ENCODE data around the gene DNAH10. TPM values are rescaled to one million over a fixed set of nuclear protein-coding genes. Genes with fewer than 3 reads are reported as not detected.

The DNAH10 gene
- total RNA-seq, 1 donor from 2014 or later: not detected

DNA sequence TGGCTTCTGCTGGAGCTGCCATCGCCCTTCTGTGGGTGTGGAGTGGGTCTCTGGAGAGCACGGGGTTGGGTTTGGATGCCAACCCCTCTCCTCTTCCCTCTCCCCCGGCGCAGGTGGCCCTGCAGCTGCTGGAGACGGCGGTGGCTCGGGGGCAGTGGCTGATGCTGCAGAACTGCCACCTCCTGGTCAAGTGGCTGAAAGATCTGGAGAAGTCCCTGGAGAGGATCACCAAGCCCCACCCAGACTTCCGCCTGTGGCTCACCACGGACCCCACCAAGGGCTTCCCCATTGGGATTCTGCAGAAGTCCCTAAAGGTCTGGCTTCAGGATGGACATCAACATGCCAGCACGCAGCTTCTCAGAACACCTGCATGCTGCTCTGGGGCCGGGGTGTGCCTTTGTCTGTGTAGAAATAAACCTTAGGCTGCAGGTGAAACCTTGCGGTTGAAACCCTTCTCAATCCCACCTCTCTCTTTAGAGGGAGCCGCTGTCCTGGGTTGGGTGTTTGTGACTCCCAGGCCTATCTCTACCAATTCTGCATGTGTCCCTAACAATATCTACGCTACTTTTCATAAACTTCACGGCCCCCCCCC lies 166.3 kb downstream of the DNAH10 start:
- Histone ChIP-seq H3K27me3 (ENCODE audit: low read depth) (peaks cover 36% of the 10 kb centered on the region), H3K9me3 (replicated peaks) (no peaks in the 10 kb centered on the region), H3K4me1 (no peaks in the 10 kb centered on the region), H3K27ac (replicated peaks) (peak overlapping the region; percentile 33), H3K36me3 (no peaks in the 10 kb centered on the region), H3K4me3 (no peak overlapping the region)
- TF ChIP-seq, protein P1, sequence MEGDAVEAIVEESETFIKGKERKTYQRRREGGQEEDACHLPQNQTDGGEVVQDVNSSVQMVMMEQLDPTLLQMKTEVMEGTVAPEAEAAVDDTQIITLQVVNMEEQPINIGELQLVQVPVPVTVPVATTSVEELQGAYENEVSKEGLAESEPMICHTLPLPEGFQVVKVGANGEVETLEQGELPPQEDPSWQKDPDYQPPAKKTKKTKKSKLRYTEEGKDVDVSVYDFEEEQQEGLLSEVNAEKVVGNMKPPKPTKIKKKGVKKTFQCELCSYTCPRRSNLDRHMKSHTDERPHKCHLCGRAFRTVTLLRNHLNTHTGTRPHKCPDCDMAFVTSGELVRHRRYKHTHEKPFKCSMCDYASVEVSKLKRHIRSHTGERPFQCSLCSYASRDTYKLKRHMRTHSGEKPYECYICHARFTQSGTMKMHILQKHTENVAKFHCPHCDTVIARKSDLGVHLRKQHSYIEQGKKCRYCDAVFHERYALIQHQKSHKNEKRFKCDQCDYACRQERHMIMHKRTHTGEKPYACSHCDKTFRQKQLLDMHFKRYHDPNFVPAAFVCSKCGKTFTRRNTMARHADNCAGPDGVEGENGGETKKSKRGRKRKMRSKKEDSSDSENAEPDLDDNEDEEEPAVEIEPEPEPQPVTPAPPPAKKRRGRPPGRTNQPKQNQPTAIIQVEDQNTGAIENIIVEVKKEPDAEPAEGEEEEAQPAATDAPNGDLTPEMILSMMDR (IDR thresholded peaks at IDR 0.05; ENCODE audit: borderline replicate concordance): no peak
- no peak for DNase-seq
- intact Hi-C loops (cut with micrococcal nuclease): no loop called here

DNA sequence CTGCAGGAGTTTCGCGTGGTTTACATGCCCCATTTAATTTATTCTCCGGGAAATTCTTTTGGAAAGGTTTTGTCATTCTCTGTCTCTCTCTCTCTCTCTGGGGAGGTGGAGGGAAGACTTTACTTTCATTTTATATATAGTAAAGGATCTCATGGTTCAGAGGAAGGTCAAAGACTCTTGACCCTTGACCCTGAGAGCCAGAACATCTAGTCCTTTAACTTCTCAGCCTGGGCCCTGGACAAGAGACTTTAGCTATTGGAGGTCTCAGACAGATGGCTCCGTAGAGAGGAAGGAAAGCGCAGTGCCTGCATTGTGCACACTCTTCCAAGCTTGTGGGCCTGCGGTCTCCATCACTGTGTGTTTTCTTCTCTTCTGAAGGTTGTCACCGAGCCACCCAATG lies 166.8 kb downstream of the DNAH10 start:
- peaks cover 36% of the 10 kb centered on the region for H3K27me3 ChIP-seq (ENCODE audit: low read depth)
- no peaks in the 10 kb centered on the region for H3K4me1 ChIP-seq
- H3K4me3 ChIP-seq: no peak overlapping the region
- no peak for DNase-seq
- peak overlapping the region; percentile 33 for H3K27ac ChIP-seq (replicated peaks)
- intact Hi-C loops (cut with micrococcal nuclease): no loop called here
- TF ChIP-seq, protein P1 (IDR thresholded peaks at IDR 0.05; ENCODE audit: borderline replicate concordance): no peak
- no peaks in the 10 kb centered on the region for H3K9me3 ChIP-seq (replicated peaks)
- no peaks in the 10 kb centered on the region for H3K36me3 ChIP-seq

DNA sequence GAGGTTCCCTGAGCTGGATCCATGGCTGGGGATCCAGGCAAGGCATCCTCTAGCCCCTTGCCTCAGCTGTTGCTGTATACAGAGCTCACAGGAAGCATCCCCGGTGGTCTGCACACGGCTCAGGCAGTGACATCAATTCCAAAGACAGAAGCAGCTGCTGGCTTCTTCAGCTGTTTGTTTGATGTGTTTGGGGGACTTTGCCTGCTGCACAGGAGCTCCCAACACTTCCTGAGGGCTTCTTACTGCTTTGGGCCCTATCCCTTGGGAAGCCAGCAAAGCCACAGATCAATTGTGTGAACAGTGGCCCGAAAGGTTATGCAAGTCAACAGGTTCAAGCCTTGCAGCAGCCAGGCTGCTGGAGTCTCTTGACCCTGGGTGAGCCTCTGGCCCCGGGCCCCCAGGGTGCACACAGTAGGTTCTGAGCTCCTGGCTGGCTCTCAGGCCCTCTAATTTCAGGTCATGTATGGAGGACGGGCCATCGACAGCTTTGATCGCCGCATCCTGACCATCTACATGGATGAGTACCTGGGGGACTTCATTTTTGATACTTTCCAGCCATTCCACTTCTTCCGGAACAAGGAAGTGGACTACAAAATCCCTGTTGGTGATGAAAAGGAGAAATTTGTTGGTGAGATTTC lies 168.0 kb downstream of the DNAH10 start:
- TF ChIP-seq, protein P1 (IDR thresholded peaks at IDR 0.05; ENCODE audit: borderline replicate concordance): no peak
- peaks cover 34% of the 10 kb centered on the region for H3K27me3 ChIP-seq (ENCODE audit: low read depth)
- DNase-seq: no peak
- intact Hi-C loops (cut with micrococcal nuclease): no loop called here
- no peak overlapping the region for H3K27ac ChIP-seq (replicated peaks)
- H3K4me1 ChIP-seq: no peaks in the 10 kb centered on the region
- H3K4me3 ChIP-seq: no peak overlapping the region
- H3K9me3 ChIP-seq (replicated peaks): no peaks in the 10 kb centered on the region
- H3K36me3 ChIP-seq: no peaks in the 10 kb centered on the region

DNA sequence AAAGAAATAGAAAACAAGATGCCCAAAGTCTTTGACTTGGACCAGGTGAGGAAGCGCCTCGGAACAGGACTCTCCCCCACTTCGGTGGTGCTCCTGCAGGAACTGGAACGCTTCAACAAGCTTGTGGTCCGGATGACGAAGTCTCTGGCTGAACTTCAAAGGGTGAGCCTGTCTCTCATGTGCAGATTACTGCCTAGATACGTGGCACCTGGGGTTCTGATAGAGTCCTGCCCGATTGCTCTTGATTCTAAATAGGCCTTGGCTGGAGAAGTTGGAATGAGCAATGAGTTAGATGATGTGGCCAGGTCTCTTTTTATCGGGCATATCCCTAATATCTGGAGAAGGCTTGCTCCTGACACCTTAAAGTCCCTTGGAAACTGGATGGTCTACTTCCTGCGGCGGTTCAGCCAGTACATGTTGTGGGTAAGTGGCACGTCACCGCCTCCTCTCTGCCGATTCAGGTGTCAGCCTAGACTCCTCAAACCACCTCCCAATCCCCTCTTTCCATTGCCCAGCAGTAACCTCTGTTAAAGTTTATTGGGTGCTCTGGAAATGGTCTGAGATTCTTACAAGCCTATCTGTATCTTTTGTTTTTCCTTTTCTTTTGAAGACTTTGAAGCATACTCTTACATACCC lies 169.7 kb downstream of the DNAH10 start:
- no peak overlapping the region for H3K27ac ChIP-seq (replicated peaks)
- no peaks in the 10 kb centered on the region for H3K4me1 ChIP-seq
- TF ChIP-seq, protein P1 (IDR thresholded peaks at IDR 0.05; ENCODE audit: borderline replicate concordance): no peak
- H3K4me3 ChIP-seq: no peak overlapping the region
- intact Hi-C loops (cut with micrococcal nuclease): no loop called here
- no peak for DNase-seq
- H3K9me3 ChIP-seq (replicated peaks): no peaks in the 10 kb centered on the region
- H3K36me3 ChIP-seq: peaks cover 11% of the 10 kb centered on the region
- peaks cover 18% of the 10 kb centered on the region for H3K27me3 ChIP-seq (ENCODE audit: low read depth)

DNA sequence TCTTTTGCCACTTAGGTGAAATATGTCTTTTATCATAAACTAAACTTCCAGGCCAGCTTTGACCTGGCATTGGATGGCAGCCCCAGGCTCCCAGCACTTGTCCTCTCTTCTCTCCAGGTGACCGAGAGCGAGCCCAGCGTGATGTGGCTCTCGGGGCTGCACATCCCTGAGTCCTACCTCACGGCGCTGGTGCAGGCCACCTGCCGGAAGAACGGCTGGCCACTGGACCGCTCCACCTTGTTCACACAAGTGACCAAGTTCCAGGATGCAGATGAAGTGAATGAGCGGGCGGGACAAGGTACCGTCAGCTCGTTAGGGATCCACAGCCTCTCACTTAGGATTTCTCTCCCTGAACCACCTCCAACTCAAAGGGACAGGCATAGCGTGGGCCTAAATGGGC lies 171.1 kb downstream of the DNAH10 start:
- Histone ChIP-seq H3K4me1 (no peaks in the 10 kb centered on the region), H3K36me3 (peaks cover 22% of the 10 kb centered on the region), H3K27me3 (ENCODE audit: low read depth) (peaks cover 4% of the 10 kb centered on the region), H3K9me3 (replicated peaks) (no peaks in the 10 kb centered on the region), H3K4me3 (no peak overlapping the region), H3K27ac (replicated peaks) (no peak overlapping the region)
- intact Hi-C loops (cut with micrococcal nuclease): no loop called here
- TF ChIP-seq, protein P1 (IDR thresholded peaks at IDR 0.05; ENCODE audit: borderline replicate concordance): no peak
- no peak for DNase-seq
